Activated naive CD8-positive, alpha-beta T cell treated with anti-CD3 and anti-CD28 coated beads, Interleukin-2, amount 10 ng/mL, durations not matched to agents 7 days and 5 days (primary cell): Measurements from ENCODE around the gene RBMS3. TPM values are rescaled to one million over a fixed set of nuclear protein-coding genes. Genes with fewer than 3 reads are reported as not detected.
"Not testable (repeated sequence)": the region's sequence is repeated elsewhere in the genome, so short reads cannot be mapped to it uniquely, and the experiment has no call there.

Source experiments
- ATAC-seq: fragments of 150-1000 bp; cut with Tn5 transposase; one replicate; pipeline ENCODE4 v1.10.0; 2021; ENCODE audit warnings: low read depth, moderate library complexity
- POLR2A ChIA-PET: fragments of 350-600 bp; sonication (Branson Sonifier 250); formaldehyde crosslinking; loops from one replicate; lab custom pipeline; 2021; ENCODE audit warnings: antibody characterized with exemption; lab: Charles Lee
- DNase-seq: peaks from one replicate; pipeline ENCODE4 v3.0.0; 2021
- H3K27ac Mint-ChIP-seq: one replicate; pipeline ENCODE4 v1.8.0; 2022; ENCODE audit warnings: mild to moderate bottlenecking, mixed read lengths
- H3K27me3 Mint-ChIP-seq: one replicate; pipeline ENCODE4 v1.8.0; 2022; ENCODE audit warnings: mild to moderate bottlenecking, moderate library complexity, mixed read lengths
- H3K36me3 Mint-ChIP-seq: one replicate; pipeline ENCODE4 v1.8.0; 2021; ENCODE audit warnings: mild to moderate bottlenecking, mixed read lengths
- H3K4me1 Mint-ChIP-seq: one replicate; pipeline ENCODE4 v1.8.0; 2021; ENCODE audit warnings: mixed read lengths
- H3K4me3 Mint-ChIP-seq: one replicate; pipeline ENCODE4 v1.8.0; 2022; ENCODE audit warnings: mild to moderate bottlenecking, moderate library complexity, mixed read lengths
- H3K9me3 Mint-ChIP-seq: one replicate; pipeline ENCODE4 v1.8.0; 2021; ENCODE audit warnings: mixed read lengths
- total RNA-seq, 2 experiments: library from RNA; stranded (reverse); gene quantifications; one replicate each; pipeline ENCODE4 v1.2.3, GENCODE V29; 2021

RBMS3 gene
- total RNA-seq, 2 experiments from 2014 or later = 0.58 to 0.74 TPM

DNA sequence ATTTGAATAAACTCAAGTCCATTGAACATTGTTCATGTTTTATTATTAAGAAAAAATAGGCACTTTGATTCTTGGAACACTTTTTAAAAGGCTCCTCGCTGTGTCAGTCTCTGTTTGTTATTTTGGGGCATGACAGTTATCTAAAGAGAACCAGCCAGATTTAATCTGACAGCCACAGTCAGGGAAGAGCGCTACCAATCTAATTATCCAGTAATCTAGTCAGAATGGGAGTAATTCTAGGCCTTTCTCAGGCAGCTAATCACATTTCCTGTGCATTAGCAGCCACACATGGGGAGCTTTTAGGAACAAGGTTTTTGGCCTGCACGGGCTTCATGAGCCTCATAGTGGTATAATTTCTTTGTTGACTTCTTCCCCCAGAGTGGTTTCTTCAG lies 362.2 kb downstream of the RBMS3 start:
- no peak overlapping the region for H3K4me3 Mint-ChIP-seq
- peaks cover 1% of the 10 kb centered on the region for H3K9me3 Mint-ChIP-seq
- H3K27ac Mint-ChIP-seq = no peak overlapping the region
- H3K4me1 Mint-ChIP-seq = no peaks in the 10 kb centered on the region
- DNase-seq = no peak
- POLR2A ChIA-PET = no interaction called here
- ATAC-seq = no peak
- H3K36me3 Mint-ChIP-seq = no peaks in the 10 kb centered on the region
- no peaks in the 10 kb centered on the region for H3K27me3 Mint-ChIP-seq

DNA sequence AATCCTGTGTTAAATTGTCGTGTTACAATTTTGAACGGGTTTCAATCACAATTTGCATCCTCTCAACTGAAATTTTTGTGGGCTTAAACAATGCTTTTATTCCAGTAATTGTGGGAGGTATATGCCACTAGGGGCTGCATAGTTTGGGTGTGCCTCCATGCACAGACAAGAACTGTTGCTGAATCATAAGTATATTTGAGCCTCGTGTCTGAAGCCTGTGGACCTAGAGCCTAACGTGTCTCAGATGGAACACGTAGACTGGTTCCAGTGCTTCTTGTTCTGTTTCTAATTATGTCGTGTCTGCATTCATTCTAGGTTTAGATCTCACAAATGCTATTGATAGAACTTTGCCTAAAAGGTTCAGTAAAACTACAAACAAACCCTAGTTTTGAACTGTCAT lies 363.4 kb downstream of the RBMS3 start:
- POLR2A ChIA-PET = no interaction called here
- Mint-ChIP-seq H3K36me3 (no peaks in the 10 kb centered on the region), H3K4me3 (no peak overlapping the region), H3K27me3 (no peaks in the 10 kb centered on the region), H3K4me1 (no peaks in the 10 kb centered on the region), H3K27ac (no peak overlapping the region), H3K9me3 (peaks cover 1% of the 10 kb centered on the region)
- ATAC-seq (no peak), DNase-seq (no peak)

DNA sequence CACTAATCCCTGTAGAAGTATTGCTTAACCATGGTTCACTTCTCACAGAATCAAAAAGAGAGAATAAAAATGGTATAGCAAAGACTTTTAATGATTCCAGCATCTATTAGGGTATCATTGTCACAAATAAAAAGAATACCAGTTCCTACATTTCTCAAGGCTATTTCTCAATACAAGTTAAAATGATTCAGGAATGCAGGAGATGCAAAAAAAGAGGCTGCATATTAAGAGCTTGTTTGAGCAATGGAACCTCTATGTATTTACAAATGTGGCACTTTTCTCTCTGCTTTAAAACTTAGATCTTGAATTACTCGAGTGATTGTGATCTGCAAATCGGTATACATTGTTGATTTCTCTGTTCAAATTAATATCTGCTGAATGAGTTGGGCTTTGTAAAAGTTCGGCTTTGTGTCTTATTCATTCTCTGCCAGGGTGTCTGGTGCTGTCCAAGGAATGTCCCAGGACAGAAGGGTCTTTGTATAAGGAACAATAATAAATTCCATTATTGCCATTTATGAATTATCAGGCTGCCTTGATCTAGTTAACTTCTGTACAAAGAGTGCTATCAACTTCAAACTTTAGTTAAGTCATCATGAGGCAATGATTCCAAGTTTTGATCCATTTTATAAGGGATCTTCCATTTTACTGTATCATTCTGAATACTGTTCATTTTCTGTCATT lies 364.2 kb downstream of the RBMS3 start:
- no peak overlapping the region for H3K4me3 Mint-ChIP-seq
- H3K4me1 Mint-ChIP-seq = peaks cover 2% of the 10 kb centered on the region
- no peaks in the 10 kb centered on the region for H3K27me3 Mint-ChIP-seq
- no peak for ATAC-seq
- no peaks in the 10 kb centered on the region for H3K36me3 Mint-ChIP-seq
- POLR2A ChIA-PET = no interaction called here
- H3K27ac Mint-ChIP-seq = no peak overlapping the region
- no peak for DNase-seq
- peaks cover 1% of the 10 kb centered on the region for H3K9me3 Mint-ChIP-seq

DNA sequence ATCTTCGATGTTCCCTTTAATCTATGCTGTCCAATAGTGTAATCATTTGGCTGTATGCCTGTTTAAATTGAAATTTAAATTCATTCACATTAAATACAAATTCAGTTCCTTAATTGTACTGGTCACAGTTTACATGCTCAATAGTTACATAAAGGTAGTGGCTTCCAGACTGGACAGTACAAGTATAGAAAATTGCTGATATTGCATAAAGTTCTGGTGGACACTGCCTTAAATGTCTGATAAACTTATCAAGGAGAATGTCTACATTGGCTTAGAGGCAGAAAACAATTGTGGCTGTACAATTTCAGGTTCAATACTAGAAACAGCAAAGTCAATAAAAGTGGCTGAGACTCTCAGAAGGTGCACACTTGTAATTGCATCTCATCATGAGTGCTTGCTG lies 365.2 kb downstream of the RBMS3 start:
- POLR2A ChIA-PET = no interaction called here
- Mint-ChIP-seq H3K36me3 (no peaks in the 10 kb centered on the region), H3K27ac (no peak overlapping the region), H3K4me3 (no peak overlapping the region), H3K27me3 (no peaks in the 10 kb centered on the region), H3K4me1 (peaks cover 5% of the 10 kb centered on the region), H3K9me3 (peaks cover 1% of the 10 kb centered on the region)
- DNase-seq (no peak), ATAC-seq (no peak)

DNA sequence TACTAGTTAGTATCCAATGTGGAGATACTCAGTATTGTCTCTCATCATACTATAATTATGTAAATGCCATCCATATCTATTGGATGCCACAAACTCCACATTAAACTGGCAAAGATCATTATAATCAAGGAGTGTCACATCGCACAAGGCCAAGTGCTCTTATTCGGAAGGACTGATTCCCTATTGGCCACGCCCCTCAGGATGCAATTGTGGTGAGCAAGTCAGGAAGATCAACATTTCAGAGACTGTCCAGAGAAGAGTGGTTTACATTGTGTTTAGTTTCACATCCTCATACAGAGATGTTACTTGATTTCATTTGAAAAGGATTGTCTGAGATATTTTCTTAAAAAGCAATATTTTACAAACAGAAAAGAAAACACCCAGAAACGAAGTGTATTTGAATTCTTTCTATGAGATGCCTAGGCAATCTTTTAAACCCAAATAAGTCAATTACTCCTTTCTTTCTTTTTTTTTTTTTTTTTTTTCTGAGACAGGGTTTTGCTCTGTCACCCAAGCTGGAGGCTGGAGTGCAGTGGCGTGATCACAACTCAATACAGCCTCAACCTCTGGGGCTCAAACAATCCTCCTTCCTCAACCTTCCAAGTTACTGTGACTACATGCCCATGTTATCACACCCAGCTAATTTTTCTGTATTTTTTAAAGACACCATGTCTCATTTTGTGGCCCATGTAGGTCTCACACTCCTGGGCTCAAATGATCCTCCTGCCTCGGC lies 369.1 kb downstream of the RBMS3 start:
- H3K36me3 Mint-ChIP-seq = no peaks in the 10 kb centered on the region
- peaks cover 1% of the 10 kb centered on the region for H3K9me3 Mint-ChIP-seq
- peaks cover 3% of the 10 kb centered on the region for H3K27me3 Mint-ChIP-seq
- DNase-seq = no peak
- ATAC-seq = no peak
- H3K4me3 Mint-ChIP-seq = no peak overlapping the region
- peaks cover 5% of the 10 kb centered on the region for H3K4me1 Mint-ChIP-seq
- H3K27ac Mint-ChIP-seq = no peak overlapping the region
- POLR2A ChIA-PET = no interaction called here

DNA sequence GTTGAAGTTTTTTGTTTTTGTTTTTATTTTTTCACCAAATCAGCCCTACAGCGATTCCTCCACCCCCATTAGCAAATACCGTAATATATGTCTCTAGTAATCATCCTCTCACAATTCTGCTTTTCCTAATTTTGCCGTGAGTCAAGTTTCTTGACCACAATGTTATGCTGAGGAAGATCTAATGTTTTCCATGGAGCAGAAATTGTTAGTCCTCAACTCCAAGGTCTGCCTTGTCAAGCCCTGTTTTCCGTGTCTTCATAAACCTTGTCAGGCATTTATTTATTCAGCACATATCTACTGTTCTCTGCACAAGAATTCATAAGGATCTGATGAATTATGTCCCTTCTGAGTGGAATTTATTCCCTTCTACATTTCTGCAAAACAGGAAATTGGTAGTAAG lies 372.8 kb downstream of the RBMS3 start:
- Mint-ChIP-seq H3K4me1 (peaks cover 5% of the 10 kb centered on the region), H3K27ac (no peak overlapping the region), H3K4me3 (no peak overlapping the region), H3K36me3 (no peaks in the 10 kb centered on the region), H3K27me3 (peaks cover 3% of the 10 kb centered on the region), H3K9me3 (no peaks in the 10 kb centered on the region)
- DNase-seq (no peak), ATAC-seq (no peak)
- POLR2A ChIA-PET = no interaction called here

DNA sequence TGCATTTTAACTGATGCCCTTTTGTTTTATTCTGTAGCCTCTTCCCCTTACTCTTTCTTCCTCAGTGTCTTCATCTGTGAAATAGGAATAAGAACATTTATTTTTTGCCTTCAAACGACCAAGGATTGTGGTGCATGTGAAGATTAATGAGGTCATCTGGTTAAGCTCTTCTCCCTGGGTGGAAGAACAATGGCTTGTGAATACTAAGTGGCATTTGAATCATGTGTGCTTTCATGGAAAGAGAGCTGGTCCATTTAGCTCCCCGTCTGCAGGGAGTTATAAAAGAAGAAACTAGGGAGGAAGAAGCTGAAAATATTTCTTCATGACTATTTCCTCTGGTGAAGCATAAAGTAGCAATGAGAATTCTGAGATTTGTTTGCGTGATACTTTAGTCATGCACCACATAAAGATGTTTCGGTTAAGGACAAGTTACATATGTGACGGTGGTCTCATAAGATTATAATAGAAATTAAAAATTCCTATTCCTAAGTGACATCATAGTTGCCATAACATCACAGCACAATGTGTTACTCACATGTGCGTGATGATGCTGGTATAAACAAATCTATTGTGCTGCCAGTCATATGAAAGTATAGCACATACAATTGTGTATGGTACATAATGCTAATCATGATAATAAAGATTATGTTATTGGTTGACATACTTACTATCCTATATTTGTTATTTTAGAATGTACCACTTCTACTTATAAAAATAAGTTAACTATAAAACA lies 374.3 kb downstream of the RBMS3 start:
- peaks cover 3% of the 10 kb centered on the region for H3K27me3 Mint-ChIP-seq

DNA sequence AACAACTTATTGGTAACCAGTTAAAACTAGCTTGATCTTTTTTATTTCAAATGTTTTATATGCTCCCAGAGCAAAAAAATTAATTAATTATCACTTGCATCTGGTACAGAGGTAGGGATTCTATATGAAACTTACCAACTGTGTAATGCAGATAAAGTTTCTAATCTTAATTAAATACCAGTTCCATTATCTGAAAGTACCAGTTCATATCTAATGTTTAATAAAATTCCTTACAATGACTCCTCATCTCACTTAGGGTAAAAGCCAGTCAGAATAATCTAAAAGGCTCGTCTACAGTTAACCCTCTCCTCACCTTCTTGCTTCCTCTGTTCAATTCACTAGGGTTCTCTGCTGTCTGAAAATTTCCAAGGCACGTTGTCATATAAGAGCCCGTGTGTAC lies 384.8 kb downstream of the RBMS3 start:
- Mint-ChIP-seq H3K27me3 (peaks cover 2% of the 10 kb centered on the region), H3K9me3 (no peaks in the 10 kb centered on the region), H3K27ac (no peak overlapping the region), H3K4me3 (no peak overlapping the region), H3K4me1 (no peaks in the 10 kb centered on the region), H3K36me3 (no peaks in the 10 kb centered on the region)
- ATAC-seq (no peak), DNase-seq (no peak)
- POLR2A ChIA-PET = no interaction called here

More for the DNA sequence above, 374.3 kb downstream of the RBMS3 start:
- no peak overlapping the region for H3K4me3 Mint-ChIP-seq
- ATAC-seq = no peak
- H3K4me1 Mint-ChIP-seq = peaks cover 3% of the 10 kb centered on the region
- POLR2A ChIA-PET = no interaction called here
- no peaks in the 10 kb centered on the region for H3K36me3 Mint-ChIP-seq
- no peaks in the 10 kb centered on the region for H3K9me3 Mint-ChIP-seq
- DNase-seq = no peak
- H3K27ac Mint-ChIP-seq = no peak overlapping the region

DNA sequence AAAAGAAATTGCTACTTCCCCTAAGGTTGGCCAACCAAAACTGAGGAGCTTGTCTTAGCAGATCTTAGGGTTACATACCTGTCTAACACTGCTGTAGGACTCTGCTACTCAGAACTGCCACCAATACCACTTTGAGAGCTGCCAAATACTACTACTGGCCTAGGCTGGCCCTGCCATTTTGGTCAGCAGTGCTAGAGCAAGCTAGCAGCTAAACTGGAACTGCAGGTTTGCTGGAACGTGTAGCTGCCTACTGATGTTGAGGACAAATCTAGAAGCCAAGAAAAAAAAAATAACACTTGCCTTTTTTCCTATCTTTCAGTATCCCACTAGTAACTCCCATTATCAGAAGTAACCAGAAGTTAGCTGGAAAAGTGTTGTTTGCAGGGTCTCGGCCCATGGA lies 387.4 kb downstream of the RBMS3 start:
- no peak for DNase-seq
- H3K4me3 Mint-ChIP-seq = no peak overlapping the region
- H3K27ac Mint-ChIP-seq = no peak overlapping the region
- no peaks in the 10 kb centered on the region for H3K36me3 Mint-ChIP-seq
- H3K4me1 Mint-ChIP-seq = no peaks in the 10 kb centered on the region
- POLR2A ChIA-PET = no interaction called here
- no peak for ATAC-seq
- no peaks in the 10 kb centered on the region for H3K9me3 Mint-ChIP-seq
- peaks cover 2% of the 10 kb centered on the region for H3K27me3 Mint-ChIP-seq

DNA sequence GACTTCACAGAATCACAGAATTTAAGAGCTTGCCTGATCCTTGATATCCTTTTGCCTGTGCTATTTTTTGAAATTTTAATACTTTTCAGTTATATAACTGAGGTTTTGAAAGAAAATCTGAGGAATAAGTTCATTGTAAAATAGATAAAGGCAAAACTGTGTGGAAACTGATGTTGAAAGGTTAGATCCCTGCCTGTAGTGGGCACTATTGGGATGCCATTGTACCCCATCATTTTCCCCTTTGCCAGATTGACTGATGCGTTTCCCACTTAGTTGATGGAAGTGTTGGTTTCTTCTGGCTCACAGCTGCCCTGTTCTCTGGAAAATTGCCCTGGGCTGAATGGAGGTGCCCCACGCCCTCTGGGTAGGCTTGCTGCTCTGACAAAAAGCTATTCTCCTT lies 387.9 kb downstream of the RBMS3 start:
- POLR2A ChIA-PET = no interaction called here
- ATAC-seq = no peak
- H3K9me3 Mint-ChIP-seq = no peaks in the 10 kb centered on the region
- peaks cover 5% of the 10 kb centered on the region for H3K27me3 Mint-ChIP-seq
- H3K4me3 Mint-ChIP-seq = no peak overlapping the region
- no peaks in the 10 kb centered on the region for H3K36me3 Mint-ChIP-seq
- no peak overlapping the region for H3K27ac Mint-ChIP-seq
- DNase-seq = no peak
- H3K4me1 Mint-ChIP-seq = no peaks in the 10 kb centered on the region

DNA sequence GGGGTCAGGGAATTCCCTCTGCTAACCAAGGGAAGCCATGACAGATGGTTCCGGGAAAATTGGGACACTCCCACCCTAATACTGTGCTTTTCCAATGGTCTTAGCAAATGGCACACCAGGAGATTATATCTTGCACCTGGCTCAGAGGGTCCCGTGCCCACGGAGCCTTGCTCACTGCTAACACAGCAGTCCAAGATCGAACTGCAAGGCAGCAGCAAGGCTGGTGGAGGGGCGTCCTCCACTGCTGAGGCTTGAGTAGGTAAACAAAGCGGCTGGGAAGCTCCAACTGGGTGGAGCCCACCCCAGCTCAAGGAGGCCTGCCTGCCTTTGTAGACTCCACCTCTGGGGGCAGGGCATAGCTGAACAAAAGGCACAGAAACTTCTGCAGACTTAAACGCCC lies 389.6 kb downstream of the RBMS3 start:
- H3K27ac Mint-ChIP-seq, H3K9me3 Mint-ChIP-seq, H3K36me3 Mint-ChIP-seq, H3K4me3 Mint-ChIP-seq, ATAC-seq, POLR2A ChIA-PET, DNase-seq, H3K27me3 Mint-ChIP-seq, H3K4me1 Mint-ChIP-seq: not testable (repeated sequence)

DNA sequence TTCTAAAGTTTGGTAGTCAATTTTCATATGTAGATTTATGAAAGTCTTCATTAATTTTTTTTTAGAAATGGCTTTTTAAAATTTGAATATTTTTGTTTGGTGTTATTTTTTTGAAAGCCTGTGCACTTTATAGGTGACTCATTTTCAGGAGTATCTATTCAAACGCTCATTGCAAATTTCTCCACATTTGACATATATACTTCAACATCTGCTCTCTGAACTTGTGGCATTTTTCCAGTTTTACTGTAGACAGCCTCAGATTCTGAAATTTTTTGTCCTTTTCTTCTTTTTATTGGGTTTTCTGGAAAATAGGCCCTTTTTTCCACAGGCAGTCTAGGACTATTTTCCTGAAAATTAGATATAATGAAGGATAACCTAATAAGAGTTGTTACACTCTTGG lies 396.6 kb downstream of the RBMS3 start:
- no peak overlapping the region for H3K4me3 Mint-ChIP-seq
- H3K36me3 Mint-ChIP-seq = no peaks in the 10 kb centered on the region
- H3K27ac Mint-ChIP-seq = no peak overlapping the region
- ATAC-seq (no peak), DNase-seq (no peak)
- POLR2A ChIA-PET = no interaction called here
- H3K4me1 Mint-ChIP-seq = no peaks in the 10 kb centered on the region
- peaks cover 5% of the 10 kb centered on the region for H3K27me3 Mint-ChIP-seq
- H3K9me3 Mint-ChIP-seq = no peaks in the 10 kb centered on the region

DNA sequence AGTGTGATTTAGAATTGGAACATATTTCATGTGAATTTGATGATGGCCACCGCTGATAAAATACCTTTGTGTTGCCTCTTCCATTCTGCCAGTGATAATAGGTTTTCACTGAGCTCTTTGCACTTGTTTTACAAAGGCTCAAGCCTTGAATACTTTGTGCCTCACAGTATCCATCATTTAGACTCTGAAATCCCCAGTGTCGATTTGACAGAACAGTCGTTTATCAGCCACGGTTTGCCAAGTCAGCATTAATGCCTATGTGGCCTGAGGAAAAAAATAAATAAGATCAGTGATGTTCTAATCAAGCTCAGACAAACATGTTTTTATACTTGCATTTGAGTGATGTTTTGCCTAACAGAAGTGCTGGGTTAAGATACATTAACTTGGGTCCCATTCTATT lies 399.1 kb downstream of the RBMS3 start:
- no peak for DNase-seq
- no peak overlapping the region for H3K4me3 Mint-ChIP-seq
- no peaks in the 10 kb centered on the region for H3K9me3 Mint-ChIP-seq
- no peak for ATAC-seq
- H3K27me3 Mint-ChIP-seq = no peaks in the 10 kb centered on the region
- no peaks in the 10 kb centered on the region for H3K36me3 Mint-ChIP-seq
- no peaks in the 10 kb centered on the region for H3K4me1 Mint-ChIP-seq
- no peak overlapping the region for H3K27ac Mint-ChIP-seq
- POLR2A ChIA-PET = no interaction called here
